ENCODE results near the gene BLOC1S1.

The BLOC1S1 gene

DNA sequence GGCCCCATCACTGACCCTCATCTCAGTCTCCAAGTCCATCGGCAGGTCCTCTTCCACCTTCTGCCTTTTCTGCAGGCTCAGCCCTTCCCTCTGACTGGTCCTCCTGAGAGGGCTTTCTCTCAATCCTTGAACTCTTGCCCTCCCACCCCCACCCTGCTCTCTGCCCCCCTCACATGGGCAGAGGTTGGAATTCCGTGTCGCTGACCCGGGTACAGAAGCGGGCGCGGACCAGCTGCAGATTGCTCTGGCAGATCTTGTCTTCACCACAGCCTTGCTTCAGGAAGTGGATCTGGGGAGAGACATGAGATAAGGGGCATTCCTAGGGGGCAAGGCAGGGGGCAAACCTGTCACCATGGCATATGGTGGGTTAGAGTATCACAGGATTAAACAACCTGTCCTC, 20.5 kb upstream of the BLOC1S1 start:
- no peak for DNase-seq

DNA sequence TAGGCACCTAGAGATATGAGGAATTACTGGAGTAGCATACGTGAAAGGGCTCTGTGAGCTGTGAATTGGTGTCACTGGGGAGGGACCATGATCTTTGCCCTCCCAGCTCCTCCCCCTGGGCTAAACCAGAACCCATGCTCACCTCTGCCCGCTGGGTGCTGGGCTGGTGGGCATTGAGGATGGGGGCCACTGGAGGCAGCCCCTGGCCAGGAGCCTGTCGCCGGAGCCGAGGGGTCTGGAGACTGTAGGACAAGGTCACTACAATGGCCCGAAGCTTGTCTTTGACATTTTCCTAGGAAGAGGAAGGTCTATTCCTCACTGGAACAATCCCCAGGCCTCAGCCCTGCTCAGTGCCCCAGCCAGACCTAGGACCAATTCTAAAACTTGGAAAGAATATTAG, 19.7 kb upstream of the BLOC1S1 start:
- DNase-seq, result no peak

DNA sequence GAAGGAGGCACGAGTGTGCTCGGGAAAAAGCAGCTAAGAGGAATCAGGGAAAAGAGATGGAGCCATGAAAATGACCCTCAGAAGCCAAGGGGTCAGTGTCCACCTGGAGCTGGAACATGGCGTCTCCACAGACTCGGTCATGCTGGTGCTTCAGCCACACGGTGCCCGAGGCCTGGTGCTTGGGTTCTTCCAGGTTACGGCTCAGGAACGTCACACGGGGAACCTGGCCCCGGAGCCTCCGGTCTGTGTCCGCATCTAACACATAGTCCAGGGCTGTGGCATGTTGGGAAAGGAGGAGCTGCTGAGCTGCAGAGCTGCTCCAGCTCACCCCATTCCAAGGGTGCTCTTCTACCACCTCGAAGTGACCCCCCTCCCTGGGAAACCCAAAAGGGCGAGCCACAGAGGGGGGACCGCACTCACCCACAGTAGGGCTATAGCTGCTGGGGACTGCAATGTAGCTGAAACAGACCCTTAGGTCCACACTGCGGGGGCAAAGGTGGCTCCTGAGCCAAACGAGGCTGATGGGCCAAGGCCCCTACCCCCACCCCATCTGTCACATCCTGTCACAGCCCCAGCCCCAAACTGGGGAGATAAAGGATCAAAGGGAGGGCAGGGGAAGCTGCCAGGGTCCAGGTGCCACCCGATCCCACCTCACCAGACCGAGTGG, 18.9 kb upstream of the BLOC1S1 start:
- DNase-seq, result no peak

DNA sequence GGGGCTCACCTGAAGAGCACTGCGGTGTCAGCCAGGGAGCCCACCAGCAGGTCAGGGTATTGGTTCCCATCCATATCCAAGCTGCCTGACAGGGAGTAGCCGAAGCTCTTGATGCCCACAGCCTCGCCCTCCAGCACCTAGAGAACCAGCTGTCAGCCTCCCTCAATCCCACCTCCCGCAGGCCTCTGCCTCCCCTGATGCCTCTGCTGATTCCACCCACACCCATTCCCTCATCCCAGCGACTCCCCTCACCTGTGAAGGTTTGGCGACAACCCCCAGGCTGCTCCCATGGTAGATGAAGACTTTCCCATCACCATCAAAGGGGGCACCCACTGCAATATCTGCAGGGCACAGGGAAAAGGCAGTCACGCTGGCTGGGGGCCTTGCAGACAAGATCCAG, 18.2 kb upstream of the BLOC1S1 start:
- no peak for DNase-seq

DNA sequence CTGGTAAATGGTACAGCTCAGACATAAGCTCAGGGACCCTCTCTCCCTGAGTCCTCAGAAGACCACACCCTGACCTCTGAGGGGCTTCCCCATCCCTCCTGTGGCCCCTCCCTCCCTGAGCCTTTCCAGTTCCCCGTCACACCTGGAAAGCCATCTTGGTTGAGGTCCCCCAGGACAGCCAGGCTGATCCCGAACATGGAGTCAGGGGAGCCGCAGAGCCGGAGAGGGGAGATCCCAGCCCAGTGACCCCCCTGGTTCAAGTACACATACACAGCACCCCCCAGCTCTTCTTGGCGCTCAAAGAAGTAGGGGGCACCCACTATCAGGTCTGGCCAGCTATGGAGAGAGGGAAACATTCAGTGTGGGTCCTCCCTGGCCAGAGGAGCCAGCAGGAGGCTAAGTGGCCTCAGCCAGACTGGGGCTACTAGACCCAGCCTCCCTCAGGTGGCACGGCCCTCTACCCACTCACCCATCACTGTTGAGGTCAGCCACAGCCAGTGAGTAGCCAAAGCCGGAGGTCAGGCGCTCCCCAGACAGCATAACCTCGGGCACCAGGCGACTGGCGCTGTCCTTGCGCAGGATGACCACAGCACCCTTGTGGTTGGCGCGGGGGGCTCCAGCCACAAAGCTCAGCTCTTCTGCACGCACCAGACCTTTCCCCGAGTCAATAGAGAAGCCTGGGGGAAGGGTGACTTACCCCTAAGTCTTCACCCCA, 17.4 kb upstream of the BLOC1S1 start:
- DNase-seq, result no peak

DNA sequence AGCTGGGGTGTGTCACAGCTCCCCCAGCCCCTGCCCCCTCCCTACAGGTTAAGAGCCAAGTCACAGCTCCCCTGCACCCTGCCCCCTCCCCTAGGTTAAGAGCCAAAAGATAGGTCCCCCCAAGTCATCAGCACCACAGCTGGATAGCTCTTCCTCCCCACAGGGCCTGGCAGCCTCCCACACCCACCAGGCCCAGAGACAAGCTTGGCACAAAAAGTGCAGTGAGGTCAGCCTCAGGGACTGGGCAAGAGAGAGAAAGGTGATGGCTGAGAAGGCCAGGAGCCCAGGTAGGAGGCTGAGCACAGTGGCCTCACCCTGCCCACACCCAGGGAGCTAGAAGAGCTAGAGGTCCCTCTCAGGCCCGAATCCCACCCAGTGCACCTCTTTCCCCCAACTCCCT, 16.9 kb upstream of the BLOC1S1 start:
- DNase-seq, result no peak

DNA sequence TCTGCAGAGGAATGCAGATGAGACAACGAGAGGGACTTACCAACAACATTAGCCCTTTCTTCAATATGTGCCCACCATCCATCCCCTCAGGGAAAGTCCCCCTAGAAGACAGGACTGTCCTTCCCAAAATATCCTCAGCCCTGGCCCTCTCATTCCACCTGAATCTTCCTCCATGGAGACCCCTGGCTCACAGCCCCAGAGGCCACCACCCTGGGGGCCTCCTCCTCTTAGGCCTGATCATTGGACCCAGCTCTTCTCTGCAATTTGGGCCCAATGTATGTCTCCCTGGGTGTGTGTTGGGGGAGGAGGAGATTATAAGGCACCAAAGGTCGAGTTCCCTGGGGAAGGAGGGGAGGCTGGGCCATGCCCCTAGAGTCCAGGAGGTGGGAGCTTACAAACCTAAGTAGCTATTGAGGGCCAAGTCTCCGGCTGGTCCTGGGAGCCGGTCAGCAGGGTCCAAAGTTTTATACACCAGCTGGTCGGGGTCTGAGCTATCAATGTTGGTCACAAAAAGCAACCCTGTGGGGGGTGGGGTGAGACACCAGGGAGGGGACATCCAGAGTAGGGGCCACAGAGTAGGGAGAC, 16.3 kb upstream of the BLOC1S1 start:
- no peak for DNase-seq

DNA sequence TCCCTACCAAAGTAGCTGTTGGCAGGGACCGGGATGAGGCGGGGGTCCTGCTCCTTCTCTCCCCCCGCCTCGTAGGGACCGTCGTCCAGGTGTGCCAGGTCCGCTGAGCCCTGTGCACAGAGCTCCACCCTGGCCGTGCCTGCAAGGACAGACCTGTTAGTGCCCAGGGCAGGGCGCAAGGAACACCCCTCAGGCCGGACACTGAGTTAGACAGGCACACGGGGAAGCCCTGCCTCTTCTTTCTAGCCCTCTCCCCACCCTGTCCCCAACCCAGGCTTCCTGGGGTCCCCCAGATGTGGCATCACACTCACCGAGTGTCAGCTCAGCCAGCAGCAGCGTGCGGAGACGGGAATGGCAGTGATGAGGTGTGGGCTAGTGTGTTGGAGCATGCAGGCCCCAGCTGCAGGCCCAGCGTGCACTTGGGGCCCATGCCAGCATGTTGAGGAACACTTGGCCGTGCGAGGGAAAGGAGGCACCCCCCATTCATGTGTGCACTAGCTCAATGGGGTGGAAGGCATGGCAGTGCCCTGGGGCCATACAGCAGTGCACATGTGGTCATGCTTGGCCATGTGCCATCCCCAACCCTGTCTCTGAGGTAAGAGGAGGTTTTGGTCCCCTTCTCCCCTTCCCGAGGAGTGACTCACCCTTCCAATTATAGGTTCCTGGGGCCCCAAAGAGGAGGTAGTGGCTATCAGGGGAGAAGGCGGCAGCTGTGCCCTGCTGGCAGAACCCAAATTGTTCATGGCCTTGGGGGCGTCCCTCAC, 15.4 kb upstream of the BLOC1S1 start:
- DNase-seq, result no peak

DNA sequence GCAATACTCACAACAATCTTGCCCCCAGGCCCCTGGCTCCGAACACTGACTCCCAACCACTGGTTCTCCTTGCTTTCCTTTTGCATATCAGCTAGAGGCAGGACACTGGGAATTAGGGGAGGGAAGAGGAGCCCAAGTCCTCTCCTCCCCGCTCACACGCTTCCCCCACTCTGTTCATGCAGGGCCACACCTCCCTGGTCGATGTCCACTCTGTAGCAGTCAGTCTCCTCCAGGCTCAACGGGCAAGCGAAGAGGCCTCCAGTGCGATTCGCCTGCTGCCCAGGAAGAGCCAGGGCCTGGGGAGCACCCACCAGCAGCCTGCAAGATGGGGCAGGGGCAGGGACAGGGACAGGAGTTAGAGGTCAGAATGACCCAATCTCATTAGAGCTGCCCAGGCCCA, 13.0 kb upstream of the BLOC1S1 start:
- no peak for DNase-seq

DNA sequence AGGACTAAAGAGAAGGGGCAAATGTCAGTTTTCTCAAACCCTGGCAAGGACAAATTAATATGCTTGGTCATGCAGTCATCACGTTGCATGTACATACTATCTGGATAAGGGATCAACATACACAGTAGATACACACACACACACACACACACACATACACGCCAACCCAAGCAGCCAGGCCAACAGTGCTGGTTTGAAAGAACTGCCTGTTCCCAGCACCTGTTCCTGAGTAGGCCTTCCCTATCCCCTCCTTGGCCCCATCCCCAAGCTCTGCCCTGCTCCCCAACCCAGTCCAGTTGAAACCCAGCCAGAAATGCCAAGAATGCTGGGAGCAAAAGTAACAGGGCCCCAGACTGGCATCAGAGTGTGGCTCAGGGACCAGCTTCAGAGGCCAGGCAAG, 12.6 kb upstream of the BLOC1S1 start:
- DNase-seq, result no peak

DNA sequence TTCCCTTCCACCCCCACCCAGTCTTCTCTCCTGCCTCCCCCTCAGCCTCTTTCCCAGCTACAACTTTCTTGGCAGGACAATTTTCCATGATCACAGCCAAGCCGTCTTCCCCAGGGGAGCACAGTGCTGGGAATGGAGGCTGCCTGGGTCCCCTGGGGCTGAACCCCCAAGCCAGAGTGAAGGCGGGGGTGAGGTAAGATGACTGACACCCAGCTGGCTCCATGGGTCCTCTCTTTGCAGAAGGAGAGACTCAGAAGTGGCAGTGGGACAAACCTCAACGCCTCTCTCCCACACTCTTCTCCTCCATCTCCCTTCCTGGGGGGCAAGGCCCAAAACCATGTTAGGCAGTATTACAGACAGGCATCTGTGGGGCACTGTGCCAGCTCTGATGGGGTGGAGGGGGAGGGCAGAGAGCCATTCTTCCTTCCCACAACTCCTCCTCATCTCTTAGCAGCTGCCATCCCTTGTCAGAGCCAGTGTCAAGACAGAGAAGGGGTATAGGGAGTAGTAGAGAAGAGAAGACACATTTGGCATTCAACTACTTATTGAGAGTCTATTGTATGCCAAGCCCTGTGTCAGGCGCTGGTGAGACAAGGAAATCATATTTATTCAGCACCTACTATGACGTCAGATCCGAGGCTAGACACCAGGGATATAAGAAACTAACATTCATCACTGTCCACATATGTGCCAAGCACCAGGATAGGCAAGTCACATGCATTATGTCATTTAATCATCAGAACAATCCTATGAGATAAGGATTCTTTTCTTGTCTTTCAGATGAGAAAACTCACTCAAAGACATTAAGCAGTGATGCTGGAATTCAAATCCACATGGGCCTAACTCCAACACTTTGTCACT, 11.7 kb upstream of the BLOC1S1 start:
- DNase-seq, result peak; percentile 20 to 27

DNA sequence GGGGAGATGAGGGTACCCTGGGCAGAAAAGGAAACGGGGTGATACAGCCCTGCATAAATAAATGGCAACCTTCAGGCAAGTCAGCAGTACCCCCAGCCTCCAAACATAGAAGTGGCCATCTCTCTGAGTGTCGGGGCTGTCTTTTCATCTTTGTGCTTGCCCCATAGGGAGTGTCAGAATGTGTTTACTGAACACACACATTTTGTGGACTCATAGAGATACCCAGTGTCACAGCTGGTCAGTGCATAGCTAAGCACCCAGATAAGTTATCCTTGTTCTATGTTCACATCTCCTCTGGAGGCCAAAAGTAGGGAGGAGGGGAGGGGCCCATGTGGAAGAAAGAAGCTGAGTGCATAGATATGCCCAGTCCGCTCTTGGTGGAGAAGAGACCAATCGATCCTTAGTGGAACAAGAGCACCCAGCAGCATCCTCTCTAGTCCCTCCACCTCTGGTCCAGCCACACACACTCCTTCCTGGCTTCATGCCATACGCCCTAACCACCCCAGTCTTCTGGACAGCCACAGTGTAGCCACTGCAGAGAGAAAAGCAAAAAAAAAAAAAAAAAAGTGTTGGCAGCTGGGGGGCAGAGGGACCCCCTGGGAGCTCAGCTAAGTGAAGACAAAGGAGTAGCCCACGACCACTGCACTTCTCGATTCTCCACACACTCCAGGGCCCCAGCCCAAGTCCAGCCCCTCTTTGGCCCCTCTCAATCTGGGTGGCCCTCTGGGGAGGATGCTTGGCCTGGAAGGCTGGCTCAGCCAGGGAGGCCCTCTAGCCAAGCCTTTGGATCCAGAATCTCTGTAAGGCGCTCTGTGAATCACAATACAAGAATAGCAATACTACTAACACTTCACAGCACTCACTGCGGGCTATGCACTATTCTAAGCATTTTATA, 10.8 kb upstream of the BLOC1S1 start:
- no peak for DNase-seq

DNA sequence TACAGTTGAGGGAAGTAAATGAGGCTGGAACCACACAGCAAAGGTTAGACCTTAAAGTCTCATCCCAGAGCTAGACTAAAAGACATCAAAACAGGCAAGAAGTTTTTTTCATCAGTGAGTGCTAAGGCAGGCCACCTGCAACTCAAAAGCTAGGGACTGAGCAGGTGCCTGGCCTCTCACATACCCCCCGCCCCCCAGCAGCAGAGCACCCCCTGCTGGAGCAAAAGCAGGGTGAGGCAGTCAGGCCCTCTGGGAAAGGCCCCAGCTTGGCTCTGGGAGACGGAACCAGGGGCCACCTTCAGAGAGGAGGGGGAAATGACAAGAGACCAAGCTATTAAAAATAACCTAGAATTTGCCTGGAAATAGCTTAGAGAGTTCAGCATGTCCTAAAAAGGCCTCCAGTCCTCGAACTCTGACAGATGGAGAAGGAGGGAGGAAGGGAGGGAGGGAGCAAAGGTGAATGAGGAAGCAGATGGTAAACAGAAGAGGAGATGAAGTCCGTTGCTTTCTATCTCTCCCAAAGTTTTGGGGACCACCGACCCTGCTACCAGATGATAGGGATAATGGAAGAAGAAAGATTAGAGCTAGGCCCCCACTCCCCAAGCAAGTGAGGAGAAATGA, 10.0 kb upstream of the BLOC1S1 start:
- DNase-seq, result peak in 1 of 2 experiments; percentile 13

DNA sequence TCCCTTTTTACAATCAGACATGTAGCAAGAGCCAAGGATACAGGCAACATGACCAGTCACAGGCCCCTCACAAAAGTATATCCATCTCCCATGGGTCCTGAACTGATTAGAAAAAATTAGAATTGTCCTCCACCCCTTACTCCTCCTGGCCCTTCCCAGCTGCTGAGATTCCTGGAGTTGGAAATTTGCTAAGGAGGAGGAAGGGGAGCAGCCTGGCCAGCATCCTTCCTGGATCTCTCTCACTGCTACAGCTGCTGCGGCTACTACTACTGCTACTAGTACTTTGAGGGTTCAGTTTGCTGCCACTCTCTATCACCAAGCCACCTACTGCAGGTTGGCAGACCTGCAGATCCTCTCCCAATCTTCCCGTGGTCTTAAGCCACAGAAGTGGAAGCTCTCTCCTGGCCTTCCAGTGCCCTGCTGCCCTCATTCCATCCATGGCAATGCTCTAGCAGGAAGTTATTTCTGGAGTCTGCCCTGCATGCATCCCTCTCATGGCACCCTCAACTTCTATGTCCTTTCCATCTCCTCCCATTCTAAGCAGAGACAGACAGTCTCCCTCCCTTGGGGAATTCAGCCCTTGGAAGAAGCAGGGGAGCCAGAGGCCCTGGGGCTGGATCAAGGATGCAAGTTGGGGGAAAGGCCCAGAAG, 9.2 kb upstream of the BLOC1S1 start:
- no peak for DNase-seq

DNA sequence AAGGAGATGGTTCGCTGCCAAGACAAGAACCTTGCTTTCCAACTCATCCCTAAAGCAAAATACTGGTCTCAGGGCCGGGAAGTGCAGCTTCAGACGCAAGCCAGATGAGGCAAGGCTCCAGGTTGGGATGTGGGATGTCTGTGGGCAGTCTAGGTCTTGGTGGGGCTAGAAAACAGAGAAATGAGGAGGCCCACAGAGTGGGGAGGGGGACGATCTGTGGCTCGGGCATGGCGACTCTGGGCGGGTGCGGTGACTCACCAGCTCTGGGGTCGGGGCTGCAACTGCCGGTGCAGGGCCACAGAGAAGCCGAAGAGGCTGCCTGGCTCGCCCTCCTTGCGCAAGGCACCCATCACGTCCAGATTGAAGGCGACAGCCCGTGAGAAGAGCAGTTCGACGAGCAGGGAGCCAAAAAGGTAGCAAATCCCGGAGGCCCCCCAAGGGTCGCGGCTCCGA, 8.6 kb upstream of the BLOC1S1 start:
- no peak for DNase-seq

DNA sequence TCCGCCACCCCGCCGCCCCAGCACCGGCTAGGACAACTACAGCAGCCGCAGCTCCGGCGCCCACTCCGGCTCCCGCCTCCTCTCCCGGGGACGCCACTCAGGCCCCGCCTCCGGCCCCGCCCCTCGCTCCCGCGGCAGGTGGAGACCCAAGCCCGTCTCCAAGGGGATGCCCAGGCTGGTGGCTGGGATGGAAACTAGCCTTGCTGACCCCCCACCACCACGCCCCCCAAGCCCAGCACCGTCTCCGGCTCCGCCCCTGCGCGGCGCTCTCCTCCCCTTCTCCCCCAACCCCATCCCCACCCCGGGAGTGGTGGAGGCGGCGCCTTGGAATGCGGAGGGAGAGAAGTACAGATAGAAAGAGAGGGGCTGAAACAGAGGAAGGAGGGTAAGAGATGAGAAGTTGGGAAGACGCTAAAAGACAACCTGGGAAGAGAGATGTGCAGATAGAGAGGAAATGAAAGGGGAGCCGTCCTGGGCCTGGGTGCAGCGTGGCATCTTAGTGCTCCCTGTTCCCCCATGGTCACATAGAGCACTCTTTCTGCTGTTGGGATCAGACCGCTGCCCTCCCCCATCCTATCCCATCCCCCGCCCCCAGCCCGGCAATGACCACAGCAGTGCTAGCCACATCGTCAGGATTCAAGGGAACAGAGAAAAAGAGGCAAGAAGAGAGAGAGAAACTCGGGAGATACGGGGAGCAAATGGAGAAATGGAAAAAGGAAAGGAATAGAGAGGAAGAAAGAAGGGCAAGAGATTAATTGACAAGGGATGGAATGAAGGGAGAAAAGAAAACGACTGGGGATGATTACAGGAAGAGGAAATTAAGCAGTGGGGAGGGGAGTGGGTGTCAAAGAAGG, 7.8 kb upstream of the BLOC1S1 start, which contains the start of gene ITGA7:
Gene ITGA7 (minus strand): TSS at position 64 of the 854 bp plus-strand sequence. CDS start 222 bp downstream, outside the sequence.
- DNase-seq, result peak; percentile 25 to 62

DNA sequence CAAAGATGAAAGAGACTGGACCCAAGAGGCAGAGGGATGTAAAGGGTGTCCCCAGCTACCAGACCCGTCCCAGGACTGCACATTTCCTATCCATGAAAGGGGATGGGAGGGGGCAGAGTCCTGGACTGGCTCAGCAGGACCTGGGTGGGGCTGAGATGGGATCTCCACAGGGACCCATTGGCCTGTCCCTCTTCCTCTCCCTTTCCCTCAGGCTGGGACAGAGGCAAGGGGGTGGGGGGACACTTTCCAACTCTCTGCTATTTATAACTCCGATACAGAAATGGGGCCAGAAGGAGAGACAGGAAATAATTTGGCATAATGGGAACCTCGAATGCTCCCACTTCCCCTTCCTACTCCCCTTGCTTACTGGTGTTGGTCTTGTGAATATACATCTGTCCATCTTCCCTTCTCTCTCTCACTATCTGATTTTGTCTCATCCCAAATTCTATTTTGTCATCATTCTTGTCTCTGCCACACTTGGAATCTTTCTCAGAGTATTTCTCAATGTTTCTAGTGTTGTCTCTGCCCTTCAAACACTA, 7.1 kb upstream of the BLOC1S1 start:
- DNase-seq, result no peak

DNA sequence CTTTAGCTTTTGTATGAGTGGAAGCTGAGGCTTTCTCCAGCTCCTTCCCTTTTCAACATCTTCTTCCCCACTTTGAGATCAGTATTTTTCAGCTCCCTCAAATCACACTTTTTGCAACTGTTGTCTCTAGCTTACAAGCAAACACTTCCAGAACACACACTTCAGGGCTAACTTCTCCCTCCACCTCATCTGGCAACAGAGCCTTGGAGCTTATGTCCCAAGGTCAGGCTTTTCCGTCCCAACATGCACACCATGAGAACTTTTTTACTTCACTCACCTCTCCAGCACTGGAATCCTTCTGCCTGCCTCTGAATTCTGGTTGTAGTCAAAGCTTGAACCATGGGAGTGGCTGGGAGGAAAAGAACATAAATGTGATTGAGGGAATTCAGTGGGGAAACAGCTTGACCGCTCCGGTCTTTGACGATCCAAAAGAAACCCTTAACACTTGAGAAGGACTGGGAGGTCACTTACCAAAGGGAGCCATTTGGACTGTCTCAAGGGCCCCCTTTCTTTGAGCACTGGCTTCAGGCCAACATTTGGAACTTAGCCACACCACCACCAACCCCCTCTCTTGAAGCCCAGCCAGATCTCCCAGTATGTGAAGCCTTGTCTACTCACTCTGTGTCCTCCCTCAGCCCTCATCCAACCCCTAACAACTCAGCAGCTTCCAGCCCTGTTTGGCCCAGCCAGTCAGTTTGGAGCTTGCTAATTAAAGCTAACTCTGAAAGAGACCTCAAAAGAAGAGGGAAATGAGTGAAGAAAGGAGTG, 3.9 kb upstream of the BLOC1S1 start:
- no peak for DNase-seq
